K562 (cell line): ENCODE data around the gene SLC2A14. TPM values are rescaled to one million over a fixed set of nuclear protein-coding genes. Genes with fewer than 3 reads are reported as not detected.

Experiments used
- CREM ChIP-seq: IDR thresholded peaks from 2 replicates; pipeline ENCODE4 v1.6.1; 2014; ENCODE audit warnings: antibody characterized with exemption, low read depth
- ELF4 ChIP-seq: fragments of 450-650 bp; formaldehyde crosslinking; IDR thresholded peaks from 2 replicates; pipeline ENCODE4 v1.4.0; 2022; ENCODE audit warnings: missing genetic modification characterization
- ERF ChIP-seq: fragments of 450-650 bp; formaldehyde crosslinking; IDR thresholded peaks from 2 replicates; pipeline ENCODE4 v1.4.0; 2020; ENCODE audit warnings: mild to moderate bottlenecking, mixed read lengths
- KLF10 ChIP-seq: fragments of 250-450 bp; sonication (Bioruptor Pico); IDR thresholded peaks from 2 replicates; pipeline ENCODE4 v1.6.1; 2021; ENCODE audit warnings: matching md5 sums
- MAFG ChIP-seq: fragments of 450-650 bp; conservative IDR thresholded peaks from 2 replicates; pipeline ENCODE4 v1.6.1; 2016; ENCODE audit warnings: missing genetic modification characterization, missing compliant biosample characterization
- MAX ChIP-seq: sonication (generic); formaldehyde crosslinking; IDR thresholded peaks from 2 replicates; pipeline ENCODE4 v1.9.0; 2022; ENCODE audit warnings: mild to moderate bottlenecking, missing genetic modification reagents
- MBD1 ChIP-seq: fragments of 250-450 bp; sonication (Bioruptor Pico); IDR thresholded peaks from 2 replicates; pipeline ENCODE4 v1.8.0; 2022; ENCODE audit warnings: inconsistent platforms
- MITF ChIP-seq: IDR thresholded peaks from 2 replicates; pipeline ENCODE4 v1.6.1; 2014; ENCODE audit warnings: antibody characterized with exemption
- MYC ChIP-seq, 2 experiments: fragments of 250-450 bp in 1 of 2; sonication (Bioruptor Pico) in 1 of 2; IDR thresholded peaks; 2 replicates each; pipeline versions ENCODE4 v1.5.1 to v1.6.1; 2012 to 2021; ENCODE audit warnings: low read depth in 2 of 2, borderline replicate concordance in 1 of 2, improper control_type of control experiment in 1 of 2, low read length in 1 of 2, mild to moderate bottlenecking in 1 of 2, moderate library complexity in 1 of 2
- PTTG1 ChIP-seq: fragments of 450-650 bp; IDR thresholded peaks from 2 replicates; pipeline ENCODE4 v1.6.1; 2016; ENCODE audit warnings: low read depth, mild to moderate bottlenecking, missing genetic modification characterization, missing compliant biosample characterization
- polyA plus RNA-seq, 8 experiments: library from polyadenylated mRNA; depleted of rRNA in 4 of 8; stranded (reverse) in 5 of 8; unstranded in 3 of 8; fragments of >200 nt; fragmentation: Nextera tagmentation in 2 of 8; fragmentation: Illumina TruSeq in 1 of 8; extraction: Ambion mirVana in 2 of 8; extraction: Trizol in 1 of 8; gene quantifications; 2 replicates each; pipeline versions ENCODE4 v1.2.1 to v1.2.3, GENCODE V29; 2011 to 2014; ENCODE audit warnings: inconsistent platforms in 1 of 8, missing spikeins in 1 of 8
- total RNA-seq, 7 experiments: library from RNA; depleted of rRNA in 6 of 7; stranded (reverse); fragments of >200 nt in 6 of 7; fragmentation: Illumina TruSeq in 2 of 7; extraction: Trizol in 2 of 7; gene quantifications; 2 replicates each; pipeline versions ENCODE4 v1.2.1 to v1.2.3, GENCODE V29; 2011 to 2021; ENCODE audit warnings: low replicate concordance in 1 of 7

The SLC2A14 gene
- total and polyA plus RNA-seq, 9 of the 15 experiments (the other 6 are each of a cell fraction or from before 2014, with no cell fraction given), result 0.13 to 8.9 (median 4.8) TPM; not detected in 1

- TF ChIP-seq ELF4, result no peak
- TF ChIP-seq MAX (CRISPR knock-in tag), result no peak
- TF ChIP-seq MYC (IDR thresholded peaks at IDR 0.05; ENCODE audit: low read depth, low read length), result no peak
- TF ChIP-seq MYC (CRISPR knock-in tag; IDR thresholded peaks at IDR 0.05; ENCODE audit: borderline replicate concordance, low read depth), result no peak
- no peak for TF ChIP-seq KLF10 (CRISPR knock-in tag)
- TF ChIP-seq MAFG, result peak; percentile 64; the same call in 1 of the 2 replicates
- no peak for TF ChIP-seq ERF (CRISPR knock-in tag)
- TF ChIP-seq MITF, result no peak
- TF ChIP-seq MBD1 (CRISPR knock-in tag), result no peak
- no peak for TF ChIP-seq CREM
- TF ChIP-seq PTTG1 (tag), result no peak
Observed at GRCh38 chr12:7857971-7858370, 14.7 kb downstream of the SLC2A14 start (continued).
